SKM-1 treated with dmso at 0.1 percent for 144 hours (cell line): Measurements from ENCODE around the gene IGSF9.
"Not testable (repeated sequence)": the region's sequence is repeated elsewhere in the genome, so short reads cannot be mapped to it uniquely, and the experiment has no call there.

Source experiments
- DNase-seq: peaks from one replicate; lab custom pipeline; 2025; ENCODE audit not compliant: unreplicated experiment; lab: John Stamatoyannopoulos, UW

IGSF9 gene

GRCh38 chr1:159900755-159901360 lies 44.6 kb downstream of the IGSF9 start:
- no peak for DNase-seq

GRCh38 chr1:159900086-159900680 lies 45.2 kb downstream of the IGSF9 start, which contains the start of gene CFAP45:
CFAP45 (minus strand) TSS chr1:159900165; CDS start chr1:159900098, 67 bp downstream.
- DNase-seq = no peak

- DNase-seq = not testable (repeated sequence)
These were observed 45.8 kb downstream of the IGSF9 start for GRCh38 chr1:159899634-159900033.

- DNase-seq = peak; percentile 32
These were observed 46.9 kb downstream of the IGSF9 start for GRCh38 chr1:159898527-159898926.

GRCh38 chr1:159897962-159898361 lies 47.5 kb downstream of the IGSF9 start:
- DNase-seq = no peak

GRCh38 chr1:159896546-159896930 lies 48.9 kb downstream of the IGSF9 start:
- DNase-seq = no peak

GRCh38 chr1:159895836-159896545 lies 49.4 kb downstream of the IGSF9 start:
- peak; percentile 74 for DNase-seq

GRCh38 chr1:159895286-159895685 lies 50.1 kb downstream of the IGSF9 start:
- DNase-seq = no peak

GRCh38 chr1:159892944-159893343 lies 52.5 kb downstream of the IGSF9 start:
- no peak for DNase-seq

- DNase-seq = peak; percentile 87
These were observed 53.9 kb downstream of the IGSF9 start for GRCh38 chr1:159891275-159892157.

- no peak for DNase-seq
These were observed 55.0 kb downstream of the IGSF9 start for GRCh38 chr1:159890390-159890789.

- DNase-seq = peak; percentile 96
These were observed 55.6 kb downstream of the IGSF9 start for GRCh38 chr1:159889821-159890252.

- no peak for DNase-seq
These were observed 56.2 kb downstream of the IGSF9 start for GRCh38 chr1:159889202-159889601.

- DNase-seq = no peak
These were observed 61.1 kb downstream of the IGSF9 start for GRCh38 chr1:159884296-159884695.

- no peak for DNase-seq
These were observed 62.3 kb downstream of the IGSF9 start for GRCh38 chr1:159883134-159883533.

- peak; percentile 28 for DNase-seq
These were observed 62.9 kb downstream of the IGSF9 start for GRCh38 chr1:159882527-159882862.

- DNase-seq = peak; percentile 29
These were observed 63.5 kb downstream of the IGSF9 start for GRCh38 chr1:159881622-159882526.

GRCh38 chr1:159880430-159880829 lies 65.0 kb downstream of the IGSF9 start:
- peak; percentile 60 for DNase-seq

GRCh38 chr1:159879977-159880376 lies 65.4 kb downstream of the IGSF9 start:
- DNase-seq = peak; percentile 88

- DNase-seq = no peak
These were observed 66.3 kb downstream of the IGSF9 start for GRCh38 chr1:159879136-159879535.
